Endometrial microvascular endothelial cells (primary cell): ENCODE data around the gene OLIG3. TPM values are rescaled to one million over a fixed set of nuclear protein-coding genes. Genes with fewer than 3 reads are reported as not detected.

Experiments used
- in situ Hi-C: cut with HindIII; loops from 2 replicates; pipeline ENCODE4 v1.10.0; 2017; ENCODE audit warnings: low sequenced_read_pairs, low pct_unique_long_range_greater_than_20kb; ENCODE audit errors: inconsistent ontology term
- total RNA-seq: library from RNA; depleted of rRNA; stranded (reverse); fragments of >200 nt; gene quantifications from one replicate; pipeline ENCODE4 v1.2.3, GENCODE V29; 2015; ENCODE audit errors: inconsistent ontology term

The OLIG3 gene
- total RNA-seq, result not detected

GRCh38 chr6:137494281-137494987 is at the start of gene OLIG3:
OLIG3 (minus strand) TSS chr6:137494394; CDS start chr6:137494170, 224 bp downstream.
- in situ Hi-C loops, result no loop called here

DNA sequence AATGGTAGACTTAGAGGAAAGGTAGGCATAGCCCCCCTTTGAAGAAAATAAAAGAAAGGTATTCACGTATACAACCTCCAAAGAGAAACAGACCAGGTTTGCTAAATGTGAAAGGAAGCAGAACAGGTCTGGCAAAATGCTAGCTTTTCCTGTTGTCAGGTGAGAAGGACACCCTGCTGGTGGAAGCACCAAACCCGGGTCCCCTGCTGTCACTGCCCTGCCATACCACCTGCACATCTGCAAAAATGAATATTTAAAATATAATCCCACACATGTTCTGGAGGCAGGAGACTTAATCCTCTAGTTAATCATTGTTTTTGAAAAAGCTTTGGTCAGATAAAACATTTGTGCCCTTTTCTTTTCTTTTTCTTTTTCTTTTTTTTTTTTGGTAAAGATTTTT is 48.9 kb upstream of the OLIG3 start:
- in situ Hi-C loops, result no loop called here

DNA sequence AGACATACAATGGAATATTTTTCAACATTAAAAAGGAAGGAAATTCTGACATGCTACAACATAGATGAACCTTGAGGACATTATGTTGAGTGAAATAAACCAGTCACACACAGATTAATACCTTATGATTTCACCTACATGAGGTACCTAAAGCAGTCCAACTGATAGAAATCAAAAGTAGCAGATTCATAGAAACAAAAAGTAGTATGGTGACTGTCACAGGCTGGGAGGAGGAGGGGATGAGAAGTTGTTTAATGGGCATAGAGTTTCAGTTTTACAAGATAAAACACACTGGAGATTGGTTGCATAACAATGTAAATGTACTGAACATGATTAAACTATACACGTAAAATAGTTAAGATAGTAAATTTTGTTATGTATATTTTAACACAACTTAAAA is 48.5 kb upstream of the OLIG3 start:
- in situ Hi-C loops, result no loop called here

DNA sequence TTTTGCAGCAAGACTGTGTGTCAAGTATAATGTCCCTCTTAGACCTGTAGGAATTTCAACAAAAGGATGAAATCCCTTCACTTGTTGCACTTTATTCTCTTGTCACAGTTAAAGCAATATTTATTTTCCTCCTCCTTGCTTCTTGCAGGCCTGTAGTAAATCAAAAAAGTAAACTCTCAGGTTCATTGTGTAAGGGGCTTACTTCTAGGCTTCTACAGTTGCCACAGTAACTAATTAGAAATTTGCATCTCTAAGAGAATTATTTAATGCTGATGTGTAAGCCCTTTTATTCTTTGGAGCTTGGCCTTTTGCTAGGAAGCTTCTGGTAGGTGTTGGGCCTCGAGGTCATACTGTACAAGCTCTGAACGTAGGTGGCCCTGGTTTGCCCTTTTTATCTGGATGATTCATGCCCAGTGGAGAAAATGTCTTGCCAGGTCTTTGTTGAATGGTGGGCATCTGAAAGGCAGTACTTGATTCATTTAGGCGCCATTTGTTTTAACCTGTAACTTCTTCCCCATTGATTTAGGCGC is 47.4 kb upstream of the OLIG3 start:
- in situ Hi-C loops, result no loop called here

DNA sequence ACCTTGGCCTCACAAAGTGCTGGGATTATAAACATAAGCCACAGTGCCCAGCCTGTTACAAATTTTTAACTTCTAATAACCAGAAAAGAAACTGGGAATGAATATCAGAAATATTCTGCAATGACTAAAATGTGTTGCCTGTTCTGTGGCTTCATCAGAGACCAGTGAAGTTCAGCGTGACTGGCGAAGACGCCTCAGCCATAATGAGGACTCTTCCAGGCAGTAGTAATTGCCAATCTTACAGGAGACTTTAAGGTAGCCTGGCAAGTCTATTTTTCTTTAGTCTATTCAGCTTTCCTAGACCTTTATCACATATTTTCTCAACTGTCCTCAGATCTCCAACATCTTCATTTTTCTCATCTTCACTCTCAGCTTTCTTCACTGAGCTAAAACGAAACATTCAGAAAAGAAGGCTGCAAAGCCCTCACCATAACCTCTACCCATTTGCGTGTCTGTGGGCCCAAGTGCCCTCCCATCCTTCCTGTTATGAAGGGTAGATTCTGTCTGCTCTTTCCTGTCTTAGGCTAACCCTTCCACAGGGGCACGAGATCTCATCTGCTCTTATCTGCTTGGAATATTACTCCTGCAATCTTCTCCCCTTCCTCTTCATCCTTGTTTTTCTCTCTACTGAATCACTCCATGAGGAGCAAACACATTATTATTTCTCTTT is 42.0 kb upstream of the OLIG3 start:
- in situ Hi-C loops, result no loop called here

DNA sequence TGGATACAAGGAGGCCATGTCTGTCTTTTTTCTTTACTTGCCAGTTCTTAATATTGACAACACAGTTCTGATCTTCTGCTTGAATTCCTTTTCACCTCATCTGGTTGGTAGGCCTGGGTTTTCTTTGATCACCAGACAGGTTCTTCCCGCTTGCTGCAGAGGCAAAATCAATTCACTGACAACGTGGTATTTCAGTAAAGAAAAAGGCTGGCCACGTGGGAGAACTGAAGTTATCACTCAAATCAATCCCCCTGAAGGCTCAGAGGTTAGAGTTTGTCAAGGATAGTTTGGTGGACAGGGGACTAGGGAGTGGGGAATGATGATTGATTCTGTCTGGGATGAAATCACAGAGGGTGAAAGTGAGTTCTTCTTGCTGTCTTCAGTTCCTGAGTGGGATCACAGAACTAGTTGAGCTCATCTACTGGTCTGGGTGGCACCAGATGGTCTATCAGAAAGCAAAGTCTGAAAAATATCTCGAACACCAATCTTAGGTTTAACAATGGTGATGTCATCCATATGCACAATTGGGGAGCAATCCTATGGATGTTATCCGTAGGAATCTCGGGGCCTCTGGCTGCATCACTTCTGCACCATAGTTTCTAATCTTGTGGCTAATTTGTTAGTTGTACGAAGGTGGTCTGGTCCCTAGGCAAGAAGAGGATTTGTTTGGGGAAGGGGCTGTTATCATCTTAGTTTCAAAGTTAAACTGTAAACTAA is 37.3 kb upstream of the OLIG3 start:
- in situ Hi-C loops, result no loop called here

- in situ Hi-C loops, result no loop called here
These were observed 36.2 kb upstream of the OLIG3 start for GRCh38 chr6:137530404-137530803.

GRCh38 chr6:137522831-137523230 is 28.6 kb upstream of the OLIG3 start:
- in situ Hi-C loops, result no loop called here

GRCh38 chr6:137522198-137522798 is 28.1 kb upstream of the OLIG3 start:
- in situ Hi-C loops, result no loop called here

DNA sequence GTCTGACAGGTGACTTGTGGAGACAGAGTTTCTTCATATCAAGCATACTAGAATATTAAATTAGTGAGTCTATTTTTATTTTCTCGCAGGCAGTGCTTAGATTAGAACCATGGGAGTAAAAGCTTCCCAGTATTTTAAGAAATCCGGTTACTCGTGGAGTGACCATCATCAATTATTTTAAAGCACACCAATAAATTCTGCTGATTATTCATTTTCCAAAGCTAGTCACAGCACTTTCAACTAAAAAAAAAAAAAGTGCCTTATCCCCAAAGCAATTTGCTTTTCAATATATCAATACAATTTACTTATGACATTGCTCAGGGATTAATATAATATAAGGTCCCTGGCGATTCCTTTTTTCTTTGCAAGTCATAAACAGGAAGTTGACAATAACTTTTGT is 26.3 kb upstream of the OLIG3 start:
- in situ Hi-C loops, result no loop called here

GRCh38 chr6:137519629-137520176 is 25.5 kb upstream of the OLIG3 start:
- in situ Hi-C loops, result no loop called here

- in situ Hi-C loops, result no loop called here
These were observed 24.3 kb upstream of the OLIG3 start for GRCh38 chr6:137518386-137518983.

DNA sequence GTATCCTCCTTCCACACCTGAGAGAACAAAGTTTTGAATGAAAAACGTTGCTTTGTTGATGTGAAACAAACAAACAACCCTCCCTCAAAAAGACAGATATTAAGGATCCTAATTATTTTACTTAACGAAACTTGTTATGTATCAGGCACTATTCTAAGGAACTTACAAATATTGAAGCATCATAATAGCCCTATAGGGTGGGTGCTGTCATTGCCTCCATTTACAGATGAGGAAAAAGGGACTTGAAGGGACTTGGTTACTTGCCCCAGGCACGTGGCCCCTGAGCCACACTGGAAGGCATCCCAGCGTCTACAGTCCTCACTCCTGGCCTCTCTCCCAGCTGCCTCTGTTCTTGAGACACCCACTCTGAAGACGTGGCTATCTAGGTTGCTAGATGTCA is 20.2 kb upstream of the OLIG3 start:
- in situ Hi-C loops, result no loop called here

- in situ Hi-C loops, result no loop called here
These were observed 18.8 kb upstream of the OLIG3 start for GRCh38 chr6:137512757-137513605.

- in situ Hi-C loops, result no loop called here
These were observed 16.7 kb upstream of the OLIG3 start for GRCh38 chr6:137510923-137511322.

DNA sequence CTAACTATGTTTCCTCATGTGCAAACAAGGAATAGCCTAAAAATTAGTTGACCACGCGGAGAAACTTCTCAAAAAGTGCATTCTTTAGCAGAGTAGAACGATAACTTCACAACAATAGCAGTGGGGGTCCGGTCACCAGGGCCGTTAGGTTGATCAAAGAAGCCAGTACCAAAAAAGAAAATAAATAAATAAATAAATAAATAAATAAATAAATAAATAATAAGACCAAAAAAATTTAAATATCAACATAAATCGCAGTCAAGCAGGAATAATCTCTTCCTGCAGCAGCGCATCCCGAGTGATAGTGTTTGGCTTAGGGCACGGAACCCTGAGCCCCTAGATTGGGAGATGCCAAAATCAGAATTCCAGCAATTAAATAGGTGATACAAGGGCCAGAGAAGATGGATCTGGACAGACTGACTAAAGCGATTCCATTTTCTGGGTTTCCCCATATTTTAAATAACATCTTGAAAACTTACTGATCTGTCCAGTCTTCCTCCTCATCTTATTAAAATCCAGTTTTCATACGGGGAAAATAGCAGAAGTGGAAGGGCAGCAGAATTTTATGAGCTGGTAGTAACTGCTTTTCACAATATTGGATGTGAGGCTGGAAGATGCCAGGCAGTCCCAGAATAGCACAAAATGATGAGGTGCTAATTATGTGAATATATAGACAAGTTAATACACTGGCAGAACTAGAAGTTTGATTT is 4.4 kb upstream of the OLIG3 start:
- in situ Hi-C loops, result no loop called here

GRCh38 chr6:137497721-137498463 is 3.7 kb upstream of the OLIG3 start:
- in situ Hi-C loops, result no loop called here
